Frontal cortex (tissue), 4 donors: ENCODE measurements around the gene AKAP13. TPM values are rescaled to one million over a fixed set of nuclear protein-coding genes. Genes with fewer than 3 reads are reported as not detected.
"Not testable (repeated sequence)": the region's sequence is repeated elsewhere in the genome, so short reads cannot be mapped to it uniquely, and the experiment has no call there.

ENCODE experiments used
- DNase-seq, 2 donors: peaks; one replicate each; pipeline ENCODE4 v3.0.0; 2012; ENCODE audit warnings: low spot score in 2 of 2
- FAIRE-seq: peaks from 2 replicates; lab custom pipeline; 2012; peaks lifted over from hg19 to GRCh38; lab: Jason Lieb, UNC
- total RNA-seq: library from RNA; depleted of rRNA; stranded (reverse); fragments of >200 nt; gene quantifications from one replicate; pipeline ENCODE4 v1.2.3, GENCODE V29; 2014
- donor health status: control.
- donor health status: control.
- donor health status: control.

The AKAP13 gene, protein sequence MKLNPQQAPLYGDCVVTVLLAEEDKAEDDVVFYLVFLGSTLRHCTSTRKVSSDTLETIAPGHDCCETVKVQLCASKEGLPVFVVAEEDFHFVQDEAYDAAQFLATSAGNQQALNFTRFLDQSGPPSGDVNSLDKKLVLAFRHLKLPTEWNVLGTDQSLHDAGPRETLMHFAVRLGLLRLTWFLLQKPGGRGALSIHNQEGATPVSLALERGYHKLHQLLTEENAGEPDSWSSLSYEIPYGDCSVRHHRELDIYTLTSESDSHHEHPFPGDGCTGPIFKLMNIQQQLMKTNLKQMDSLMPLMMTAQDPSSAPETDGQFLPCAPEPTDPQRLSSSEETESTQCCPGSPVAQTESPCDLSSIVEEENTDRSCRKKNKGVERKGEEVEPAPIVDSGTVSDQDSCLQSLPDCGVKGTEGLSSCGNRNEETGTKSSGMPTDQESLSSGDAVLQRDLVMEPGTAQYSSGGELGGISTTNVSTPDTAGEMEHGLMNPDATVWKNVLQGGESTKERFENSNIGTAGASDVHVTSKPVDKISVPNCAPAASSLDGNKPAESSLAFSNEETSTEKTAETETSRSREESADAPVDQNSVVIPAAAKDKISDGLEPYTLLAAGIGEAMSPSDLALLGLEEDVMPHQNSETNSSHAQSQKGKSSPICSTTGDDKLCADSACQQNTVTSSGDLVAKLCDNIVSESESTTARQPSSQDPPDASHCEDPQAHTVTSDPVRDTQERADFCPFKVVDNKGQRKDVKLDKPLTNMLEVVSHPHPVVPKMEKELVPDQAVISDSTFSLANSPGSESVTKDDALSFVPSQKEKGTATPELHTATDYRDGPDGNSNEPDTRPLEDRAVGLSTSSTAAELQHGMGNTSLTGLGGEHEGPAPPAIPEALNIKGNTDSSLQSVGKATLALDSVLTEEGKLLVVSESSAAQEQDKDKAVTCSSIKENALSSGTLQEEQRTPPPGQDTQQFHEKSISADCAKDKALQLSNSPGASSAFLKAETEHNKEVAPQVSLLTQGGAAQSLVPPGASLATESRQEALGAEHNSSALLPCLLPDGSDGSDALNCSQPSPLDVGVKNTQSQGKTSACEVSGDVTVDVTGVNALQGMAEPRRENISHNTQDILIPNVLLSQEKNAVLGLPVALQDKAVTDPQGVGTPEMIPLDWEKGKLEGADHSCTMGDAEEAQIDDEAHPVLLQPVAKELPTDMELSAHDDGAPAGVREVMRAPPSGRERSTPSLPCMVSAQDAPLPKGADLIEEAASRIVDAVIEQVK (N-terminal part only)
- 67.3 TPM for total RNA-seq

DNA sequence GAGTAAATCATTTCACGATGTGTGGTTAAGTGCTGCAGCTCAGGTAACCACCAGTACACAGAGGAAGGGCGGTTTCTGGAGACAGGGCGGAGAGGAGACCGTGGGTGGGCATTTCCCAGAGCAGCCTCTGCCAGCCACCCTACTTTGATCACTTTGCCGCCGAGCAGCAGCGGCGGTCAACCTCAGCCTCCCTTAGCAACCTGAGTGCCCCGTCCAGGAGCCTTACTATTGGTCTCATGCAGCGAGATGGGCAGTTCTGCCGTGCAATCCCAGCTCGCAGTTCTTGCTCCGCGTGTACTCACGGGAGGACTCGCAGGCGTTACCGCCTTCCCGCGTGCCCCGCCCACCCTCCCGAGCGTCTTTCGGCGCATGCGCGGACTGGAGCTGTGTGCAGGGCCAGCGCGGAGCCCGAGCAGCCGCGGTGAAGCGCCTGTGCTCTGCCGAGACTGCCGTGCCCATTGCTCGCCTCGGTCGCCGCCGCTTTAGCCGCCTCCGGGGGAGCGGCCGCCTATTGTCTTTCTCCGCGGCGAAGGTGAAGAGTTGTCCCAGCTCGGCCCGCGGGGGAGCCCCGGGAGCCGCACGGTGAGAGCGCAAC, at the start of gene AKAP13:
TSS of gene AKAP13 (plus strand) at position 387 of the 595 bp plus-strand sequence. CDS start 105,118 bp downstream, outside the sequence.
- no peak for FAIRE-seq
- peak; percentile 84 to 90 for DNase-seq

GRCh38 chr15:85330901-85331588, 49.4 kb upstream of the AKAP13 start:
- peak; percentile 11 to 53 for DNase-seq
- FAIRE-seq: no peak

GRCh38 chr15:85331655-85332285, 48.6 kb upstream of the AKAP13 start:
- DNase-seq (no peak), FAIRE-seq (no peak)

- DNase-seq (no peak), FAIRE-seq (no peak)
Measured at GRCh38 chr15:85333132-85333831, 47.1 kb upstream of the AKAP13 start.

DNA sequence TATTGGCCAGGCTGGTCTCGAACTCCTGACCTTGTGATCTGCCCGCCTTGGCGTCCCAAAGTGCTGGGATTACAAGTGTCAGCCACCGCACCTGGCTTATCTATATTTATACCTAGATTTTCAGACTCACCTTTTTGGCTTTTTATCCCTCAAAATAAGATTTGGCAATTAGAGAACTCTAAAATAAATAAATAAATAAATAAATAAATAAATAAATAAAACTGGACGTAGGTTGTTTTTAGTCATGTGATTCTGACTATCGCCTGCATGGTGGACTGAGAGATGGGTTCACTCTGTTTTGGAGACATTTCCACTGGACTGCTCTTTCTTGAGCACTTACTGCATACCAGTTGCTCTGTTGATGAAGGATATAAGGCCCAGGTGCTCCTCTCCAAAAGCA, 46.2 kb upstream of the AKAP13 start:
- no peak for FAIRE-seq
- DNase-seq: no peak

DNA sequence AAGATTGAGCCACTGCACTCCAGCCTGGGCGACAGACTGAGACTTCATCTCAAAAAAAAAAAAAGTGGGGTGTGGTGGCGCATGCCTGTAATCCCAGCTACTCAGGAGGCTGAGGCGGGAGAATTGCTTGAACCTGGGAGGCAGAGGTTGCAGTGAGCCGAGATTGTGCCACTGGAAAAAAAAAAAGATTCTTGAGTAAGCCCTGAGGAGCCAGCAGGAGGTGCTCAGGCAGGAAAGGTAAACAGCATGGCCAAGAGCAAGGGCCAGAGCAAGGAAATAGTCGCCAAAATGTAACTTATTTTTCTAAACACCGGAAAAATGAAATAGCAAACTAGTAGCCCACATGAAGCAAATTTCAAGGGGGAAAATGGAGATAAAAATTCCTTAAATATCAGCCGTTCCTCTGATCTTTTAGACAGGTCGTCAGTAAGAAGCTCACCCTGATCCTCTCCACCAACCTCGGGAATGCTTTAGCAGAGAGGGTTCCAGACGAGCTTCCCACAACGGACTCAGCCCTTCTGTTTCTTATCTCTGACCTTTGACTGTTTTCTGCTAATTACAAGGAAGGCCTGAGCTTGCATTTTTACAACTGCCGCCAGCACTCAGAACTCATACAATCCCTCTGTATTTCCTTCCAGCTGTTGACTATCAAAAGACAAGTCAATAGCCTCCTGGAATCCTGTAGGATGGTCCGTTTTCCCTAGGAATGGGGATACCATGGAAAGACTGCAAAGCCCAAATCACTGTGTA, 45.0 kb upstream of the AKAP13 start:
- DNase-seq: no peak
- FAIRE-seq: no peak

- FAIRE-seq: no peak
- DNase-seq: no peak
Measured at GRCh38 chr15:85336880-85337279, 43.5 kb upstream of the AKAP13 start.

DNA sequence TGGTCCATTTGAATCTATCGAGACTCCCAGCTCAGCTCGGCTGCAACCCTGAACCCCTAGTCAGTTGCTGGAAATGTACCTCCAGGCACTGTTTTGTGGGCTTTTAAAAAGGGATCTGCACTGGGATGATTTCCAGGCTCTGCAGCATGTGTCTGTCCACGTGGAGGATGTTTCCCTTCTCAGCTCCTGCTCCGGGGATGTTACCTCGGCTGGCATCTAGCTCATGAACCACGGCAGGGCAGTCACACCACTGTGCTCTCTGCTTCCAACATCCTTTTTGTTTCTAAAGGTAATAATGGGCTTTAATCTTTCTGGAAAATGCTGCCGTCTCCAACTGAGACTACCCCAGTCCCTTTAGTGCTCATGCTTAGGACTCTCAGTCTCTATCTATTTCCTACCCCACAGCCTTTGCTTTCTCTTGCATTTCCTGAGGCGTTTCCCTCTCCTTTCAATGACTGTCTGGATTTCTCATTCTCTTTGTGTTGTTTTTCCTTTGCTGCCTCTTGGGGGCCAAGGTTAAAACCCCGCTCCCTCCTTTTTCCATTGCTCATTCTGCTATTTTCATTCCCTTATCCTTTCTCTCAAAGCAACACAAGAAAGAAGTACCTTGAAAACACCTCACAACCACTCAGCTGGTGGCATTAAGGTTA, 42.9 kb upstream of the AKAP13 start:
- no peak for DNase-seq
- no peak for FAIRE-seq

GRCh38 chr15:85340321-85340665, 40.1 kb upstream of the AKAP13 start:
- FAIRE-seq (no peak), DNase-seq (no peak)

- DNase-seq (no peak), FAIRE-seq (no peak)
Measured at GRCh38 chr15:85340852-85341251, 39.6 kb upstream of the AKAP13 start.

DNA sequence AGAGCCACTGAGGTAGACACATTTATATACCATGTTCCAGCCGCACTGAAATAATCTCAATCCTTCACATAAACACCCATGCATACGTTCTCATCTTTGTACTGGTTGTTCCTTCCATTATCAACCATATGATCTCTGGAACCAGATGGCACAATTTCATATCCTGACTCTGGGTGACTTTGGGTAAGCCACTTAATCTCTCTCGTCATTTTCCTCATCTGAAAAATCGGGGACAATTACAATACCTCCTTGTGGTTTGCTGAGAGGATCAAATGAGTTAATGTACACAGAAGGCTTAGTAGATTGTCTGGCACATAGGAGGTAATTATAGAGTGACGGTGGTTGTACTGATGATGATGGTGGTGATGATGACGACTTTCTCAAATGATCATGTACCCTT, 38.2 kb upstream of the AKAP13 start:
- not testable (repeated sequence) for DNase-seq, FAIRE-seq

DNA sequence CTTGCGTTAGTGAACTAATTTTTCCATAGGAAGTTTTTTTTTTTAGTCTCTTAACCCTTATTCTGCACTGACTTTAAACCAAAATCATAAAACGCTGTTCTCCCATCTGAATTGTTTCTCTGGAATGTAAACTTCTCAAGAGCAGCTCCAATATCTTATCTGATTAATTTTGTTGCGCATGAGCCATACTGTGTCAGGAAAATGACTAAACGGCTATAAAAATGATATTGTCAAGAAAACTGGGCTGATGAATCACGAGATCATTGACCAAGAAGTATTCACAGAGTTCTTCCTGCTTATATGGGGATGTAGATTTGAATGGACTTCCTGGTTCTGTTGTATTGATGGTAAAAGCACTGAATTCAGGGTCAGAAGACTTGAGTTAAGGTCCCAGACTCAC, 37.0 kb upstream of the AKAP13 start:
- not testable (repeated sequence) for FAIRE-seq, DNase-seq

GRCh38 chr15:85344241-85344640, 36.2 kb upstream of the AKAP13 start:
- not testable (repeated sequence) for FAIRE-seq, DNase-seq

DNA sequence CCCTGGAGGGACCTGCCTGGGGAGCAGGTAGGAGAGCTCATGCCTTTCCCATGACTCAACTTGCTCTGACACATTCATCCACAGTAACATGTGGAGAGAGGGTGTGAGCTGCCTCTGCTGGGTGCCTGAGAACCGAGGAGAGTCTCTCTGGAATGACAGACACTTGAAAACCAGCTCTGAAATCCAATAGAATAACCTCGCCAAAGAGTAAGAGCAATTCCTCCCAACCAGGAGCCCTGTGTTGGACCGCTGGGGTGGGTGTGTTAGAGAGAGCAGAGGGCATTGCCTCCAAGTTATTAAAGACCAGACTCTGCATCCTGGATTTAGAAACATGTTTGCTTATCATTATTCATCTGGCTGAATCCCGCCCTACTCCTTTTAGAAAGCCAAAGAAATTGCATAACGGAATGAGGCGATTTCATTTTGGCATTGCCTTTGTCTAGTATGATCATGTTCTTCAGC, 35.7 kb upstream of the AKAP13 start:
- not testable (repeated sequence) for FAIRE-seq, DNase-seq

- DNase-seq, FAIRE-seq: not testable (repeated sequence)
Measured at GRCh38 chr15:85345196-85345918, 35.0 kb upstream of the AKAP13 start.

GRCh38 chr15:85346462-85347084, 33.8 kb upstream of the AKAP13 start:
- not testable (repeated sequence) for FAIRE-seq, DNase-seq
